H1 (cell line): ENCODE data around the gene SIX4. TPM values are rescaled to one million over a fixed set of nuclear protein-coding genes. Genes with fewer than 3 reads are reported as not detected.

Experiments
- CTCF ChIA-PET: fragments of 300-600 bp; sonication (Branson Sonifier 250); formaldehyde crosslinking; loops from one replicate; lab custom pipeline; 2021; ENCODE audit not compliant: partially characterized antibody; lab: Charles Lee
- POLR2A ChIA-PET: fragments of 300-600 bp; sonication (Branson Sonifier 250); formaldehyde crosslinking; loops from one replicate; lab custom pipeline; 2021; ENCODE audit warnings: inconsistent platforms; ENCODE audit not compliant: partially characterized antibody; lab: Charles Lee
- DNase-seq, 2 experiments: peaks; one replicate each; pipeline versions ENCODE4 v3.0.0 to v3.0.0-alpha.2; 2010 to 2022; ENCODE audit warnings: low spot score in 2 of 2, low read depth in 1 of 2, mixed read lengths in 1 of 2
- FAIRE-seq: peaks from 2 replicates; lab custom pipeline; 2011; peaks lifted over from hg19 to GRCh38; lab: Jason Lieb, UNC
- H2AFZ ChIP-seq: 2 replicates; pipeline ENCODE4 v1.8.1; 2012; ENCODE audit warnings: low read length, inconsistent platforms
- H2AK5ac ChIP-seq: 2 replicates; pipeline ENCODE4 v1.6.1; 2013; ENCODE audit warnings: low read depth, low read length
- H2BK120ac ChIP-seq: replicated peaks from 2 replicates; pipeline ENCODE3; 2013; ENCODE audit warnings: low read depth, low read length, inconsistent platforms
- H2BK12ac ChIP-seq: 2 replicates; pipeline ENCODE4 v1.6.1; 2013; ENCODE audit warnings: low read depth, low read length
- H2BK15ac ChIP-seq: 2 replicates; pipeline ENCODE4 v1.6.1; 2013; ENCODE audit warnings: low read length
- H2BK20ac ChIP-seq: 2 replicates; pipeline ENCODE4 v1.6.1; 2013; ENCODE audit warnings: low read length
- H2BK5ac ChIP-seq: 2 replicates; pipeline ENCODE4 v1.6.1; 2013; ENCODE audit warnings: low read depth, low read length
- H3K14ac ChIP-seq: 2 replicates; pipeline ENCODE4 v1.6.1; 2013; ENCODE audit warnings: inconsistent platforms; ENCODE audit not compliant: insufficient read length
- H3K18ac ChIP-seq: 2 replicates; pipeline ENCODE4 v1.6.1; 2013; ENCODE audit warnings: low read length; ENCODE audit errors: extremely low read depth
- H3K23ac ChIP-seq: 2 replicates; pipeline ENCODE4 v1.6.1; 2013; ENCODE audit warnings: inconsistent platforms; ENCODE audit not compliant: insufficient read length
- H3K23me2 ChIP-seq: 2 replicates; pipeline ENCODE4 v1.6.1; 2013; ENCODE audit warnings: low read depth, low read length
- H3K27ac ChIP-seq: 2 replicates; pipeline ENCODE4 v1.6.1; 2011; ENCODE audit warnings: low read depth, low read length, inconsistent platforms
- H3K27me3 ChIP-seq, 4 experiments: replicated peaks in 1 of 4; 1 replicate in 1 of 4; 2 replicates in 3 of 4; pipeline versions ENCODE4 v1.6.1 to v1.8.1; 2011 to 2013; ENCODE audit warnings: low read length in 3 of 4, mild to moderate bottlenecking in 3 of 4, inconsistent platforms in 2 of 4, mixed read lengths in 2 of 4, moderate library complexity in 1 of 4; ENCODE audit not compliant: control insufficient read depth in 3 of 4, insufficient read depth in 3 of 4; ENCODE audit errors: extremely low read depth in 1 of 4
- H3K36me3 ChIP-seq, 4 experiments: 2 replicates each; pipeline versions ENCODE4 v1.6.1 to v1.8.1; 2011 to 2013; ENCODE audit warnings: mild to moderate bottlenecking in 4 of 4, low read length in 3 of 4, moderate library complexity in 2 of 4, control low read depth in 1 of 4, inconsistent platforms in 1 of 4; ENCODE audit not compliant: insufficient read depth in 4 of 4, control insufficient read depth in 2 of 4
- H3K4ac ChIP-seq: replicated peaks from 2 replicates; pipeline ENCODE3; 2013; ENCODE audit warnings: low read length, low read depth, mixed read lengths, inconsistent platforms; ENCODE audit not compliant: insufficient read length
- H3K4me1 ChIP-seq, 4 experiments: replicated peaks in 1 of 4; 1 replicate in 1 of 4; 2 replicates in 3 of 4; pipeline versions ENCODE4 v1.6.1 to v1.8.1; 2011 to 2013; ENCODE audit warnings: low read length in 3 of 4, inconsistent platforms in 2 of 4, mixed read lengths in 1 of 4; ENCODE audit not compliant: insufficient read depth in 4 of 4, control insufficient read depth in 3 of 4
- H3K4me2 ChIP-seq, 2 experiments: 2 replicates each; pipeline versions ENCODE4 v1.6.1 to v1.8.1; 2011 to 2013; ENCODE audit warnings: low read depth in 2 of 2, low read length in 2 of 2, control low read depth in 1 of 2, inconsistent platforms in 1 of 2, mild to moderate bottlenecking in 1 of 2; ENCODE audit not compliant: insufficient read depth in 1 of 2
- H3K4me3 ChIP-seq, 4 experiments: fragments of 200-600, 300-600 bp in 1 of 4; sonication (generic), shearing (Covaris generic), sonication (Bioruptor Twin) in 1 of 4; 2 replicates each; pipeline versions ENCODE4 v1.5.1 to v1.8.1; 2011 to 2016; ENCODE audit warnings: low read length in 4 of 4, low read depth in 3 of 4, control low read depth in 2 of 4, inconsistent platforms in 2 of 4, mild to moderate bottlenecking in 2 of 4, mixed read lengths in 1 of 4, moderate library complexity in 1 of 4; ENCODE audit not compliant: insufficient read depth in 2 of 4; ENCODE audit errors: extremely low read depth in 1 of 4
- H3K56ac ChIP-seq: replicated peaks from 2 replicates; pipeline ENCODE3; 2013; ENCODE audit warnings: low read depth, mild to moderate bottlenecking, mixed read lengths, low read length, inconsistent platforms; ENCODE audit not compliant: insufficient read length
- H3K79me1 ChIP-seq: 2 replicates; pipeline ENCODE4 v1.6.1; 2013; ENCODE audit warnings: low read depth, low read length, control low read depth
- H3K79me2 ChIP-seq, 2 experiments: 2 replicates each; pipeline versions ENCODE4 v1.6.1 to v1.8.1; 2012 to 2013; ENCODE audit warnings: low read length in 2 of 2, mild to moderate bottlenecking in 2 of 2, inconsistent platforms in 1 of 2; ENCODE audit not compliant: insufficient read depth in 2 of 2, control insufficient read depth in 1 of 2
- H3K9ac ChIP-seq, 4 experiments: replicated peaks in 1 of 4; 1 replicate in 1 of 4; 2 replicates in 3 of 4; pipeline versions ENCODE4 v1.6.1 to v1.8.1; 2011 to 2013; ENCODE audit warnings: low read depth in 3 of 4, low read length in 3 of 4, control low read depth in 2 of 4, mild to moderate bottlenecking in 2 of 4, moderate library complexity in 2 of 4, inconsistent platforms in 1 of 4; ENCODE audit errors: extremely low read depth in 1 of 4
- H3K9me3 ChIP-seq, 2 experiments: 2 replicates each; pipeline versions ENCODE4 v1.6.1 to v1.8.1; 2012 to 2013; ENCODE audit warnings: mild to moderate bottlenecking in 2 of 2, moderate library complexity in 2 of 2, control low read depth in 1 of 2, inconsistent platforms in 1 of 2, low read depth in 1 of 2, low read length in 1 of 2, mixed read lengths in 1 of 2; ENCODE audit not compliant: insufficient read depth in 2 of 2
- H4K20me1 ChIP-seq, 2 experiments: replicated peaks in 1 of 2; 2 replicates each; pipeline versions ENCODE3 to v1.8.1; 2011 to 2013; ENCODE audit warnings: inconsistent platforms in 2 of 2, low read length in 2 of 2, mild to moderate bottlenecking in 1 of 2; ENCODE audit not compliant: insufficient read depth in 2 of 2, control insufficient read depth in 1 of 2
- H4K5ac ChIP-seq: 2 replicates; pipeline ENCODE4 v1.6.1; 2013; ENCODE audit warnings: low read length, low read depth, mixed read lengths, inconsistent platforms; ENCODE audit not compliant: insufficient read length
- H4K8ac ChIP-seq: 2 replicates; pipeline ENCODE4 v1.8.0; 2013; ENCODE audit warnings: mild to moderate bottlenecking, moderate library complexity, low read length, inconsistent platforms; ENCODE audit not compliant: insufficient read depth; ENCODE audit errors: extremely low read depth
- H4K91ac ChIP-seq: replicated peaks from 2 replicates; pipeline ENCODE3; 2013; ENCODE audit warnings: low read length, mixed read lengths, inconsistent platforms; ENCODE audit not compliant: insufficient read length
- ATF2 ChIP-seq: IDR thresholded peaks from 2 replicates; pipeline ENCODE4 v1.6.1; 2012; ENCODE audit warnings: low read length, inconsistent platforms
- ATF3 ChIP-seq: IDR thresholded peaks from 2 replicates; pipeline ENCODE4 v1.6.1; 2011; ENCODE audit warnings: low read depth, mild to moderate bottlenecking, low read length; ENCODE audit not compliant: insufficient read depth
- BACH1 ChIP-seq: IDR thresholded peaks from 2 replicates; pipeline ENCODE4 v1.6.1; 2012; ENCODE audit warnings: low read length, improper control_type of control experiment
- CHD1 ChIP-seq: IDR thresholded peaks from 2 replicates; pipeline ENCODE4 v1.6.1; 2012; ENCODE audit warnings: low read depth, low read length, improper control_type of control experiment
- NANOG ChIP-seq: IDR thresholded peaks from 2 replicates; pipeline ENCODE4 v1.6.1; 2011; ENCODE audit warnings: low read length, low read depth, mild to moderate bottlenecking, inconsistent platforms; ENCODE audit not compliant: insufficient read depth, poor library complexity, severe bottlenecking
- SIN3A ChIP-seq, 2 experiments: IDR thresholded peaks in 1 of 2; conservative IDR thresholded peaks in 1 of 2; 2 replicates each; pipeline ENCODE4 v1.6.1; 2011 to 2012; ENCODE audit warnings: low read length in 2 of 2, improper control_type of control experiment in 1 of 2, low read depth in 1 of 2, mild to moderate bottlenecking in 1 of 2
- SIRT6 ChIP-seq: IDR thresholded peaks from one replicate; pipeline ENCODE4 v1.7.1; 2012; ENCODE audit warnings: low read length, inconsistent platforms
- SIX5 ChIP-seq: IDR thresholded peaks from 2 replicates; pipeline ENCODE4 v1.6.1; 2011; ENCODE audit warnings: mild to moderate bottlenecking, low read depth, low read length
- TBP ChIP-seq: IDR thresholded peaks from 2 replicates; pipeline ENCODE4 v1.6.1; 2011; ENCODE audit warnings: low read depth, low read length, improper control_type of control experiment
- YY1 ChIP-seq: IDR thresholded peaks from 2 replicates; pipeline ENCODE4 v1.6.1; 2011; ENCODE audit warnings: low read depth, mild to moderate bottlenecking, low read length
- WGBS, 2 experiments: shearing (Covaris generic) in 1 of 2; methylation state at CpG; one replicate each; pipeline versions ENCODE4 v1.1.6 to v1.1.7; 2013 to 2015; ENCODE audit warnings: low lambda C conversion rate in 2 of 2, mixed read lengths in 2 of 2, inconsistent platforms in 1 of 2, low coverage in 1 of 2, missing lambda C conversion rate in 1 of 2; ENCODE audit not compliant: insufficient replicate concordance in 2 of 2, insufficient coverage in 1 of 2, insufficient read length in 1 of 2; ENCODE audit errors: extremely low coverage in 1 of 2, missing lambda C conversion rate in 1 of 2; 5-methylcytosine and 5-hydroxymethylcytosine counted together
- polyA plus RNA-seq, 7 experiments: library from polyadenylated mRNA; depleted of rRNA in 3 of 7; stranded (reverse) in 5 of 7; unstranded in 2 of 7; fragments of >200 nt in 5 of 7; fragments of 200-250 nt in 2 of 7; gene quantifications; 1 replicate in 5 of 7; 2 replicates in 1 of 7; 4 replicates in 1 of 7; pipeline versions ENCODE4 v1.2.1 to v1.2.3, GENCODE V29; 2011 to 2013; ENCODE audit warnings: missing spikeins in 2 of 7, mixed read lengths in 2 of 7
- total RNA-seq: library from RNA; stranded (reverse); fragmentation: NEBNext Ultra II Directional; extraction: Animal tissue kit (Norgen Biotek cat#: 25700); gene quantifications from 2 replicates; pipeline ENCODE4 v1.2.1, GENCODE V29; 2021

SIX4 gene
- total and polyA plus RNA-seq, 2 of the 8 experiments (the other 6 are each of a cell fraction or from before 2014, with no cell fraction given): 9.0 to 38.9 TPM

DNA sequence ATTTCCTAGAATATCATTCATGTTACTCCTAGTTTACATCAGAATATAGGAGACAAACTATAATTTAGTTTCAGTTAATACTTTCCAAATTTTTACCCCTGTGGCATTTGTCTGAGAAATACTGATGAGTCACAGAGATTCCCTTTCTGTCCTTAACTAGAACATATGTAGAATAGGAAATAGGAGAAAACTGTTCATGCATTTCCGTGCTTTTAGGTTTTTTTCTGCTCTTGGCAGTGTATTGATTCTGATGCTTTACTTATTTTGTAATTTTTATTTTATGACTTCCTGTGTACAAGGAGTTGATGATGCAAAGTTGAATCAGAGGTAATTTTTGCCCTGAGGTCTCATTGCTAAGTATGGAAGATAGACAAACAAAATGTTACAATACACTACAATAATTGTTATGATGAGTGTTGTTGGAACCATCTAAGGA lies 33.4 kb upstream of the SIX4 start:
- no peak for FAIRE-seq
- Histone ChIP-seq H2AK5ac (no peak overlapping the region), H3K4me3 (no peak overlapping the region), H4K91ac (no peak overlapping the region), H3K56ac (no peak overlapping the region), H3K14ac (no peak overlapping the region), H3K23me2 (no peaks in the 10 kb centered on the region), H4K8ac (no peak overlapping the region), H2BK5ac (no peak overlapping the region), H2AFZ (no peak overlapping the region), H3K9ac (no peak overlapping the region), H3K23ac (no peak overlapping the region), H2BK12ac (no peak overlapping the region), H3K4ac (no peak overlapping the region), H3K9me3 (no peaks in the 10 kb centered on the region), H2BK15ac (no peak overlapping the region), H4K20me1 (no peaks in the 10 kb centered on the region), H3K79me1 (no peaks in the 10 kb centered on the region), H3K36me3 (no peaks in the 10 kb centered on the region), H4K5ac (no peak overlapping the region), H3K18ac (no peak overlapping the region), H3K4me2 (no peak overlapping the region), H2BK20ac (no peak overlapping the region), H3K27ac (no peak overlapping the region), H2BK120ac (no peak overlapping the region), H3K79me2 (peaks cover 0 to 57% of the 10 kb centered on the region in 2 experiments; a peak in 2 of 4 replicates), H3K4me1 (peaks cover 0 to 18% (median 3%) of the 10 kb centered on the region in 4 experiments; a peak in 2 of 7 replicates), H3K27me3 (no peaks in the 10 kb centered on the region)
- 96% methylated on average over 1 of the region's 1 CpG; no CpG with 5 or more reads in 1 of the 2 experiments for WGBS, 2 experiments
- CTCF ChIA-PET: no interaction called here
- POLR2A ChIA-PET: no interaction called here
- no peak for DNase-seq
- TF ChIP-seq TBP (no peak), ATF3 (no peak), YY1 (no peak), NANOG (no peak), CHD1 (no peak), SIN3A (conservative IDR thresholded peaks at IDR 0.05 in 1 of 2, IDR thresholded peaks at IDR 0.05 in 1 of 2; ENCODE audit: low read depth in 1 of 2, low read length in 2 of 2) (no peak), BACH1 (no peak), SIX5 (no peak), ATF2 (no peak), SIRT6 (no peak)
